ENCODE results near the gene TCP10L. TPM values are rescaled to one million over a fixed set of nuclear protein-coding genes. Genes with fewer than 3 reads are reported as not detected.

The TCP10L gene
- total and polyA plus RNA-seq, 2 of the 13 experiments (the other 11 are each of a cell fraction or from before 2014, with no cell fraction given) = 0.90 to 2.4 TPM

- peak; percentile 97 for TF ChIP-seq ARID5B (CRISPR knock-in tag; IDR thresholded peaks at IDR 0.05)
- TF ChIP-seq EEA1 (CRISPR knock-in tag; IDR thresholded peaks at IDR 0.05; ENCODE audit: borderline replicate concordance) = no peak
- no peak for TF ChIP-seq ZKSCAN5 (CRISPR knock-in tag; IDR thresholded peaks at IDR 0.05)
- TF ChIP-seq ZNF598 (CRISPR knock-in tag; IDR thresholded peaks at IDR 0.05; ENCODE audit: borderline replicate concordance) = 0 out of 2 replicates have a peak, but pooled peaks have one; percentile 57
- TF ChIP-seq ZNF720 (CRISPR knock-in tag; IDR thresholded peaks at IDR 0.05) = no peak
- TF ChIP-seq SMARCC2 (IDR thresholded peaks at IDR 0.05) = no peak
- no peak for TF ChIP-seq ZNF180 (CRISPR knock-in tag; IDR thresholded peaks at IDR 0.05; ENCODE audit: borderline replicate concordance, low read depth)
- TF ChIP-seq SCMH1 (CRISPR knock-in tag; IDR thresholded peaks at IDR 0.05; ENCODE audit: borderline replicate concordance) = no peak
- no peak for TF ChIP-seq THAP8 (CRISPR knock-in tag; IDR thresholded peaks at IDR 0.05; ENCODE audit: borderline replicate concordance)
- peak; percentile 68 for TF ChIP-seq PRDM10 (CRISPR knock-in tag; IDR thresholded peaks at IDR 0.05; ENCODE audit: low read depth)
- TF ChIP-seq, protein P1, sequence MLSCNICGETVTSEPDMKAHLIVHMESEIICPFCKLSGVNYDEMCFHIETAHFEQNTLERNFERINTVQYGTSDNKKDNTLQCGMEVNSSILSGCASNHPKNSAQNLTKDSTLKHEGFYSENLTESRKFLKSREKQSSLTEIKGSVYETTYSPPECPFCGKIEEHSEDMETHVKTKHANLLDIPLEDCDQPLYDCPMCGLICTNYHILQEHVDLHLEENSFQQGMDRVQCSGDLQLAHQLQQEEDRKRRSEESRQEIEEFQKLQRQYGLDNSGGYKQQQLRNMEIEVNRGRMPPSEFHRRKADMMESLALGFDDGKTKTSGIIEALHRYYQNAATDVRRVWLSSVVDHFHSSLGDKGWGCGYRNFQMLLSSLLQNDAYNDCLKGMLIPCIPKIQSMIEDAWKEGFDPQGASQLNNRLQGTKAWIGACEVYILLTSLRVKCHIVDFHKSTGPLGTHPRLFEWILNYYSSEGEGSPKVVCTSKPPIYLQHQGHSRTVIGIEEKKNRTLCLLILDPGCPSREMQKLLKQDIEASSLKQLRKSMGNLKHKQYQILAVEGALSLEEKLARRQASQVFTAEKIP (CRISPR knock-in tag; IDR thresholded peaks at IDR 0.05; ENCODE audit: borderline replicate concordance) = no peak
- TF ChIP-seq PAF1 (CRISPR knock-in tag; IDR thresholded peaks at IDR 0.05) = no peak
- peak; percentile 89 for TF ChIP-seq CREM (IDR thresholded peaks at IDR 0.05)
- TF ChIP-seq CREM (CRISPR knock-in tag; IDR thresholded peaks at IDR 0.05) = no peak
- TF ChIP-seq ZNF660 (CRISPR knock-in tag; IDR thresholded peaks at IDR 0.05; ENCODE audit: borderline replicate concordance, low read depth) = no peak
- no peak for TF ChIP-seq MTA3 (CRISPR knock-in tag; IDR thresholded peaks at IDR 0.05)
These were observed 7.7 kb upstream of the TCP10L start (continued) for GRCh38 chr21:32592929-32593502.

Data from HepG2 (cell line).